Brain pericyte (primary cell): ENCODE results near the gene GOLT1A.

ENCODE experiments used
- DNase-seq: peaks from one replicate; pipeline ENCODE4 v3.0.0-alpha.2; 2012; ENCODE audit warnings: low read depth, low spot score

Gene GOLT1A

GRCh38 chr1:204192589-204193352 is 21.0 kb downstream of the GOLT1A start:
- no peak for DNase-seq

GRCh38 chr1:204192046-204192445 is 21.7 kb downstream of the GOLT1A start:
- no peak for DNase-seq

GRCh38 chr1:204191456-204191855 is 22.3 kb downstream of the GOLT1A start:
- no peak for DNase-seq

- DNase-seq = no peak
Measured at GRCh38 chr1:204190212-204191211, 23.3 kb downstream of the GOLT1A start.

- no peak for DNase-seq
Measured at GRCh38 chr1:204188959-204189639, 24.7 kb downstream of the GOLT1A start.

- no peak for DNase-seq
Measured at GRCh38 chr1:204186597-204186996, 27.2 kb downstream of the GOLT1A start.

GRCh38 chr1:204181116-204181515 is 32.7 kb downstream of the GOLT1A start:
- DNase-seq = no peak

GRCh38 chr1:204180133-204180532 is 33.7 kb downstream of the GOLT1A start:
- DNase-seq = no peak

- no peak for DNase-seq
Measured at GRCh38 chr1:204178487-204179281, 35.1 kb downstream of the GOLT1A start.

GRCh38 chr1:204177133-204177532 is 36.7 kb downstream of the GOLT1A start:
- no peak for DNase-seq

- no peak for DNase-seq
Measured at GRCh38 chr1:204176049-204176448, 37.7 kb downstream of the GOLT1A start.

- DNase-seq = no peak
Measured at GRCh38 chr1:204174958-204175357, 38.8 kb downstream of the GOLT1A start.

- no peak for DNase-seq
Measured at GRCh38 chr1:204172404-204173029, 41.3 kb downstream of the GOLT1A start.

- DNase-seq = no peak
Measured at GRCh38 chr1:204171751-204172178, 42.0 kb downstream of the GOLT1A start.

GRCh38 chr1:204170494-204171155 is 43.2 kb downstream of the GOLT1A start:
- no peak for DNase-seq

GRCh38 chr1:204169858-204170257 is 43.9 kb downstream of the GOLT1A start:
- DNase-seq = no peak

- DNase-seq = no peak
Measured at GRCh38 chr1:204167730-204168129, 46.1 kb downstream of the GOLT1A start.

GRCh38 chr1:204166219-204166618 is 47.6 kb downstream of the GOLT1A start, which contains the start of gene REN:
Gene REN, minus strand, starts transcription at chr1:204166337. Its CDS starts 44 bp downstream, at chr1:204166293.
- DNase-seq = no peak

- no peak for DNase-seq
Measured at GRCh38 chr1:204162494-204163074, 51.2 kb downstream of the GOLT1A start.
